ENCODE measurements around the gene SDCCAG8. TPM values are rescaled to one million over a fixed set of nuclear protein-coding genes. Genes with fewer than 3 reads are reported as not detected.

The SDCCAG8 gene
- total RNA-seq, 1 donor from 2014 or later, result 105 TPM

- DNase-seq, result no peak
These were observed 135.5 kb downstream of the SDCCAG8 start for GRCh38 chr1:243391355-243391754.

DNA sequence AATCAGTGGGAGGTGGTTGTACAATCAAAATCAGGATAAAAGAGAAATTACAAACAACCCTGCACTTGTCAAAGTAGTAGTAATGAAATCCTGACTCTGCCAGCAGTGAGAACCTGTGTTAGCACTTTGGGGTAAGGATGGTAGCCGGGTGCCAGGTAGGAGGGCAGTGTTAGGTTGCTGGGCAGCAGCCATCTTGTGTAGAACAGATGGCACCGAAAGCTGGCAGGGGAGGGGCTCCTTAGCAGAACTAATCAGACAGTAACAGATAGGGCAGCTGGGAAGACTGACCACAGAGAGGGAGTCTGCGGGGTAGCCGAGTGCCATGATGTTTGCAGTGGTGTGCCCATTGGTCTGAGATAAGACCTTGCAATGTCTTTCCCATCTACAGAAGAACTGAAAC lies 137.3 kb downstream of the SDCCAG8 start:
- no peak for DNase-seq

DNA sequence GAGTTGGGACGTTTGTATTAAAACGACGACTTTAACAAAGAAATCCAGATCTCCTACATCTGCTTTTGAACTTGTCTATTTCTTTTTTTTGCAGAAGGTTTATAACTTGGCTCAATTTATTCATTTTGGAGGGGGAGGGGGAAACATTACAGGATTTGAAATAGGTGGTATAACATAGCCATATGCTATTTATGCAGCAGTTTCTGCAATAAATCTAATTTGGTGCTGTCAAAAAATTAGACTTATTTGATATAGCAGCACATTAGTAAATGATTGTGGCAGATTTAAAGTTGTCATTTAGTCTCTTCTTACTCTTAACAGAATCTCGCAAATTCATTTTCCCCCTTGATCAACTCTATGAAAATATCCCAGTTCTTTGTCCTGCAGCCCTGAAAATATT lies 138.2 kb downstream of the SDCCAG8 start:
- no peak for DNase-seq

DNA sequence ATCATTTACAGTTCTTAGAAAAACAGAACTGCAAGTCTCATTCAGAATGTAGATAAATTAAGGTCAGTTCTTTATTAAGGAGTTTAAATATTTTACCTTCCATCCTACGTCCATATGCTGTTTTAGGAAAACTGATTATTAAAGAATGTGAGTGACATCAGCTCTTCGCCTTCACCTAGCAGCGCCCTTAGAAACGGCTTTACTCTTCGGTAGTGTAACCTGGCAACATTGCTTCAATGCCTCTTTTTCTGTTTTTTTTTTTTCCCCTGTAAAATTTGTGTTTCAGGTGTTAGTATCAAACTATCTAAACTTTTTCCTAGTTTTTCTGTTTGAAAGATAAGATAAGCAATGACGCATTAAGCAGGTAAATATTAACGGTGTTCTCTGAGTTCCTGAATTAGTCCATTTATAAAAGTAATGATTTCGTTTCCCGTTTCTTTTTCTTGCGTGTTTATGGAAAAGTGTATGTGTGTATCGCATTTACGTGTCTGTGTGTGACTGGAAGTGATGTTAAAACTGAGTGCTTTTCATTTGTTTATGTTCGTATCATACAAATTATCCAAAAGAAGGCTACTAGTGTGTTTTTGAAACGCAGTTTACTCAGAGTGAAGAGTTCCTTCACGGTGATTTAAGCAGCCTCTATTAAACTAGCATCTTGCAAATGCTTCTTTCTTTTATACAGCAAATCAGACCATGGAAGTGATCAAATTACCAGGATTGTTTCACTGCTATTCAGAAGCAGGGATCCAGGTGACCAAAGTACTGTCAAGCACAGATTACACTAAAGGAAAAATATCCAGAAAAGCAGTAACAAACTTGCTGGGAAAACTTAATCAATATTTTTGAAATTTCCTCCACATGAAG lies 139.0 kb downstream of the SDCCAG8 start:
- no peak for DNase-seq

DNA sequence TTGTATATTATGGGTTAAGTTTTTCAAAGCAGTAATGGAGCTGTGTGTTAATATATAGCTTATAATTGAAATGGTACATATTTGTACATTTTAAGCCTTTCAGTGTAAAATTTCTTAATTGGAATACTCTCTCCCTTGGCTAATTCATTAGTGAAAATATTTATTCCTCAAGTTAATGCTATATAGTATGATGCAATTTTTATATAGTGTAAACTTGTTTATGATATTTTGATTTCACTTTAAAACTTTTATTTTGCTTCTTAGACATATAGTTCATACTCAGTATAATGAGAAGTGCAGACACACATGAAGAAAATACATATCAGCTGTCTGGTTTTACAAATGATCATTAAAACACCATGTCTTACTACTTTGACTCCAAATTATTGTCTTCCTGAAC lies 140.6 kb downstream of the SDCCAG8 start:
- DNase-seq, result no peak

DNA sequence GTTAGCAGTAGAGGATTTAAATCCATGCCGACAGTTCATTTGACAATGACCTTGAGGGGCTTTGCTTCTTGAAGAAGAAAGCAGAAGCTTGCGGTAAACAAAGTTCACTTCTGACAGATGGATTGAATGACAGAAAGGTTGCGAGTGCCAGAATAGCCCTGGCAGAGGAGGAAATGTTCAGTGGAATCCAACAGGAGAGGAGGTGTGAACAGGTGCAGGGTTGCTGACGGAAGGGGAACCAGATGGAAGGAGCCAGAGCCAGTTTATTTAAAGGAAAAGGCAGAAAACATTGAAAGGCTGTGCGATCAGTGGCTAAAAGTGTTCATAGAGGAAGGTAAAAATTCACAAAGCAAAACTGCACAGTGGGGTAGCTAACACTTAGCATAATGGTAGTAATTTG lies 141.0 kb downstream of the SDCCAG8 start:
- no peak for DNase-seq

DNA sequence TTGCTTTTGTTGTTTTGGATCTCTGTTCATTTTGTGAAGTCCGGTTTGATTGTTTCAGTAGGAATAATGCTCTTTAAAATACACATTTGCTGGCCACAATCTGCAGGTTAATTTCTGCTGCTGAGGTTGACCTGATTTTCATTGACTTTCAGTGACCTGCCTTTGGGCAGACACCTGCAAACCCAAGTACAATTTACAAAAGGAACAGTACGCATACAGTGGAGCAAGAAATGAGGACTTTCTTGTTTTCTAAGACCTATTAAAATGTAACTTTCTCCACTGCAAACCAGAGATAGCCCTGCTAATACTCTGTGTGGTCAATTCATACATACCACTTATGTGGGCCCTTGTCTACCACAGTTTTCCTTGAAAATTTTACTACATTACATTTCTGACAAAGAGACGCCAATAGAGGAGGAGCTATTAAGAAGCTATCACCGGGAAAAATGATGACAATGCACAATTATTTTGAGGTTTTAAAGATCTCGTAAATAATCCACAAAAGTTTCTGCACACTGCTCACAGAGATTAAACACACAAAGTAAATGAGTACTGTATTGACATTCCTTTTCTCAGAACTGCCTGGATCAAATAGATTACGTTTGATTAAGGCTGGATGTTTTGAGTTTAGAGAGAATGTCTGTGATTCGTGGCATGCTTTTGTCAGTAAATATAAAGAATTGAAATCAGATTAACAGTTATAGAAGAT lies 141.9 kb downstream of the SDCCAG8 start:
- DNase-seq, result no peak

DNA sequence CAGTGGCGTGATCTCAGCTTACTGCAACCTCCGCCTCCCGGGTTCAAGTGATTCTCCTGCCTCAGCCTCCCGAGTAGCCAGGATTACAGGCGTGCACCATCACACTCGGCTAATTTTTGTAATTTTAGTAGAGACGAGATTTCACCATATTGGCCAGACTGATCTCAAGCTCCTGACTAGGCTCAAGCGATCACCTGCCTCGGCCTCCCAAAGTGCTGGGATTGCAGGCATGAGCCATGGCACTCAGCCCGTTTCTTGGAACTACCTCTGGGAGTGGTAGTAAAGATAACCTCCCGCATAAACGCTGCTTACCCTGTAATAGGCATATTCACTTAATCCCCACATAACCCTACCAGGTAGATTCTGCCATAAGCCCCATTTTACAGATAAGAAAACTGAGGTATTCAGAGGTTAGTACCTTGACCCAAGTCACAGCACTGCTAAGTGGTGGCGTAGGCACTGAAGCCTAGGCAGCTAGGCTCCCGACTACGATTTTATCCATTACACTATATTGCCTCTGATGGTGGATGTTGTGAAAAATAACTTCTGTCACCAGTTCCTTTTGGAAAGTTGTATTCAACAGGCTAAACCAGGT lies 143.8 kb downstream of the SDCCAG8 start:
- DNase-seq, result no peak

DNA sequence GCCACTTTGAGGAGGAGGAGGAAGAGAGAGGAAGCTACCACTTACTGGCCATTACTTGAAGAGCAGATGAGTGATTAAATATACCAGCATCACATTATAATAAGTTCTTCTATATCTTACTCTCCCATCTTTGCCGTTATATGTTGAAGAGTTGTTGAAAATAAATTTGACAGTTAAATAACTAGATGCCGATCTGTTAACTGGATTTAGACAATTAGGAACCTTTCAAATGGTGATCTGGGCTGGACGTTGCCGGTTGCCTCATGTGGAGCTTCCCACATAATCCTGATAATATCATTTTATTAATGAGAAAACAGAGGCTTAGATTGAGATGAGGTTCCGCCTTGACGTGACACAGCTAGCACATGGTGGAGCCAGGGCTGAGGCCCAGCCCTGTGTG lies 147.0 kb downstream of the SDCCAG8 start:
- no peak for DNase-seq

GRCh38 chr1:243406424-243406823 lies 150.6 kb downstream of the SDCCAG8 start:
- DNase-seq, result no peak

DNA sequence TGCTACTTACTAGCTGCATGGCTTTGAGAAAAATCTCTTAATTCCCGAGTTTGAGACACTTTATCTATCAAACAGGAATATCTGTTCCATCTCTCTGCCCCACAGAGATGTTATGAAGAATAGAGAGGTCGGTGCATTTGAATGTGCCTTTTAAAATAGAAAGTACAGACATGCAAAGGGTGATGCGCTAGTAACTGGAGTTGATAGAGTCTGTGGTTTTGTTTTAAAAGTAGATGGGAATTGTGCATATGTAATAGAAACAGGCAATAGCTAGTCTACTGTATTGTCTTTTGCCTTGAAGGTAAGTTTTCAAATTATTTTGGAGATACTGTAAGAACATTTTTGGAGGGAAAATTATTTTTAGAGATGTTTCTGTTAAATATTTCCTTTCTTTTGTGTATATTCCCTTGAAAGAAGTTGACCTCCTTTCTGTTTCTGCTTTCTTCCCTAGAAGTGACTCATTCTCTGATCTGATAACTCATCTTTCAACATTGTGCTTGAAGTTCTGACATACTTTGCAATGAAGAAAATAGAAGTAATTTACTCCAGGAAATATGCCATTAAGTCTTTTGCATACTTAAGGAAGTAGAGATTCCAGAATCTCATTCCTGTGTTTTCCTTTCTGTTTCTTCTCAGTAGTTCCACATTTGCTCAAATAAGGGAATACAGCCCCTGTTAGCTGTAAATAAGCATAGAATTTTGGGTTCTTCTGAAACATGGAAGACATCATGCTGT lies 151.6 kb downstream of the SDCCAG8 start:
- DNase-seq, result no peak

- DNase-seq, result no peak
These were observed 152.6 kb downstream of the SDCCAG8 start for GRCh38 chr1:243408479-243408878.

DNA sequence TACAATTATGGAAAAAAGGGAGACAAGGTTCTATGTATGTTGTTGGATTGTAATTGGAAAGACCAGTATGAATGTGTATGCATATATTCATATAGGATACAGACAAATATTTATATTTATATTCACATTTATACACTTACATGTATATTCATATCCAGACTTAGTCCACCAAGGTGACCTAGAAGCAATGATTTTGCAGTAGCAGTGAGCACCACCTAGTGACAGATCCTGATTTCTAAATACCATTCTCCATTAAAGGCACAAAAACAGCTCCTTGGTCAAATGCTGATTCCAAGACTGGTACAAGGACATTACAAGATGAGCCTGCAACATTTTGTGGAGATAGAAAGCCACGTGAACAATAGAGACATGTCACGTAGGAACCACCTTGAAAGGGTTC lies 153.4 kb downstream of the SDCCAG8 start:
- DNase-seq, result no peak

DNA sequence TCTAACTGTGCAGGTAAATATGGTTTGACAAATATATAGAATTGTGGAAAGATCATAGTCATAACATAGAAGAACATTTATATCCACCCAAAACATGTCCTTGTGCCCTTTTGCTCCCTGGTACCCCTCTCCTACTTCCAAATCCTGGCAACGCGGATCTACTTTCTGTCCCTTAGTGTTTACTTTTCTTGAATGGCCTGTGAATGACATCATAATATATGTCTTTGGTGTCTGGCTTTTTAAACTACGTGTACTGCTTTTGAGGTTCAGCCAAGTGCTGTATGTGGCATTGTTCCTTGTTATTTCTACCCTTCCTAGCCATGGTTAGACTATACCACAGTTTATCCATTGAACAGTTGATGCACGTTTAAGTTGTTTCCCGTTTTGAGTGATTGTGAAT lies 155.6 kb downstream of the SDCCAG8 start:
- no peak for DNase-seq

- no peak for DNase-seq
These were observed 157.8 kb downstream of the SDCCAG8 start for GRCh38 chr1:243413431-243414151.

GRCh38 chr1:243414152-243414494 lies 158.3 kb downstream of the SDCCAG8 start:
- no peak for DNase-seq

GRCh38 chr1:243415663-243416408 lies 160.0 kb downstream of the SDCCAG8 start:
- DNase-seq, result no peak

- no peak for DNase-seq
These were observed 160.7 kb downstream of the SDCCAG8 start for GRCh38 chr1:243416495-243416894.

DNA sequence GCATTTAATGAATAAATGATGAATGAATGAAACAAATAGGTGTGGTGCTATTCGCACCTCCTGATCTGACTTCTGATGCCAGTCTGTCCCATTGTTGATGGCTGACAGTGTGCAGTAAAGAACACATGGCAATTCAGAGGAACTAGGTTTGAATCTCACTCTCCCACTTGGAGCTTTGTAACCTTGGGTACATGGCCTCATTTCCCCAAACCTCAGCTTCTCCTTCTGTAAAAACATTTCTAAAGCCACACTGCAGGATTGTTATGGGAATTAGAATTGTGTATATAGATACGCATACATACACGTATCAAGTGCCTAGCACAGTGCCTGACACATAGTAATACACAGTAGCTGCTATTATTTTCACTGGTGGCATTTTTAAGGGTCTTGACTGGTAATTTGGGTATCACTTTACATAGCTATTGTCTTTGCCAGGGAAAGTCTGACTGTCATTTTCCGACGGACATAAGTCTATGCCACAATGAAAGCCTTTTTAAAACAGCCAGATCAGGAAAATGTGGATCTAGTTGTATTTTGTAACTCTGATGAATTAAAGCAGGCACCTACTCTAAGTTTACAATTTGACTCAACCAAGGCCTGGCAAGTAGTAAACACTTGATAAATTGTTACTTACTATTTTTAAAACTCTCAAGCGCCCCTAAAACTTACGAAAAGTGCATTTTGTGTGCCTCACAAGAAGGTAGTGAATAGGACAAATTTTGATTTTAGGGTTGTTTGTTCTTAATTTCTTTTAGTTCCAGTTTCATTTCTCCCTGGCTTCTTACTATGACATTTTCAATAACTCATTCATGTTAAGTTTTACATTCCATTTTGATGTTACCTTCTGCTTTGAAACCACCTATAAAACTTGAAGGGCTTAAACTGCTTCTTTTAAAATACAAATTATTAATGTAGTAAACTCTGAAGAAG lies 164.4 kb downstream of the SDCCAG8 start:
- DNase-seq, result no peak

Data from occipital lobe (tissue), 2 donors.